ENCODE results near the gene SPINK4. TPM values are rescaled to one million over a fixed set of nuclear protein-coding genes. Genes with fewer than 3 reads are reported as not detected.

Gene SPINK4
- total RNA-seq, 6 experiments from 2014 or later = not detected

- no peak overlapping the region for H3K4me3 ChIP-seq
- H3K36me3 ChIP-seq = no peaks in the 10 kb centered on the region
- TF ChIP-seq POLR2A (IDR thresholded peaks at IDR 0.05) (no peak), CTCF (IDR thresholded peaks at IDR 0.05) (no peak)
- ATAC-seq (no peak), DNase-seq (no peak)
- H3K27ac ChIP-seq = no peak overlapping the region
- intact Hi-C loops (cut with DNase I) = no loop called here
- no peaks in the 10 kb centered on the region for H3K4me1 ChIP-seq
- no peaks in the 10 kb centered on the region for H3K27me3 ChIP-seq
- 75% methylated on average over 7 of the region's 13 CpGs for WGBS (ENCODE audit: insufficient coverage, low coverage, low lambda C conversion rate, missing lambda C conversion rate)
- no peaks in the 10 kb centered on the region for H3K9me3 ChIP-seq
These were observed 9.0 kb upstream of the SPINK4 start for GRCh38 chr9:33230756-33231622.

GRCh38 chr9:33231623-33231942 is 8.4 kb upstream of the SPINK4 start:
- Histone ChIP-seq H3K4me1 (no peaks in the 10 kb centered on the region), H3K27ac (no peak overlapping the region), H3K9me3 (no peaks in the 10 kb centered on the region), H3K27me3 (no peaks in the 10 kb centered on the region), H3K4me3 (no peak overlapping the region), H3K36me3 (no peaks in the 10 kb centered on the region)
- WGBS (ENCODE audit: insufficient coverage, low coverage, low lambda C conversion rate, missing lambda C conversion rate) = 100% methylated on average over 1 of the region's 2 CpGs
- intact Hi-C loops (cut with DNase I) = no loop called here
- TF ChIP-seq CTCF (IDR thresholded peaks at IDR 0.05) (no peak), POLR2A (IDR thresholded peaks at IDR 0.05) (no peak)
- no peak for ATAC-seq
- no peak for DNase-seq

- no peaks in the 10 kb centered on the region for H3K4me1 ChIP-seq
- no peak overlapping the region for H3K4me3 ChIP-seq
- 70% methylated on average over 6 of the region's 6 CpGs for WGBS (ENCODE audit: insufficient coverage, low coverage, low lambda C conversion rate, missing lambda C conversion rate)
- DNase-seq (no peak), ATAC-seq (no peak)
- no peak overlapping the region for H3K27ac ChIP-seq
- TF ChIP-seq POLR2A (IDR thresholded peaks at IDR 0.05) = no peak
- TF ChIP-seq CTCF (IDR thresholded peaks at IDR 0.05) = no peak
- intact Hi-C loops (cut with DNase I) = no loop called here
- H3K36me3 ChIP-seq = no peaks in the 10 kb centered on the region
- no peaks in the 10 kb centered on the region for H3K9me3 ChIP-seq
- no peaks in the 10 kb centered on the region for H3K27me3 ChIP-seq
These were observed 7.2 kb upstream of the SPINK4 start for GRCh38 chr9:33232815-33233214.

GRCh38 chr9:33233626-33234342 is 6.2 kb upstream of the SPINK4 start:
- H3K4me3 ChIP-seq = no peak overlapping the region
- no CpG with 5 or more reads among the region's 1 CpG for WGBS (ENCODE audit: insufficient coverage, low coverage, low lambda C conversion rate, missing lambda C conversion rate)
- ATAC-seq = peak in 1 of 4 donors; percentile 10
- H3K4me1 ChIP-seq = no peaks in the 10 kb centered on the region
- no peaks in the 10 kb centered on the region for H3K9me3 ChIP-seq
- H3K27me3 ChIP-seq = no peaks in the 10 kb centered on the region
- H3K36me3 ChIP-seq = no peaks in the 10 kb centered on the region
- no peak overlapping the region for H3K27ac ChIP-seq
- TF ChIP-seq POLR2A (IDR thresholded peaks at IDR 0.05) = no peak
- TF ChIP-seq CTCF (IDR thresholded peaks at IDR 0.05) = no peak
- DNase-seq = peak in 1 of 3 donors; percentile 27
- intact Hi-C loops (cut with DNase I) = no loop called here
